Activated T-cell treated with anti-CD3 and anti-CD28 coated beads, Interleukin-2, amount 50 U/mL, for 1 hour (primary cell): Measurements from ENCODE around the gene CCDC116.
"Not testable (repeated sequence)": the region's sequence is repeated elsewhere in the genome, so short reads cannot be mapped to it uniquely, and the experiment has no call there.

Source experiments
- DNase-seq: peaks from one replicate; pipeline ENCODE4 v3.0.0-alpha.2; 2020

The CCDC116 gene

GRCh38 chr22:21652547-21653545 is 20.3 kb downstream of the CCDC116 start:
- no peak for DNase-seq

DNA sequence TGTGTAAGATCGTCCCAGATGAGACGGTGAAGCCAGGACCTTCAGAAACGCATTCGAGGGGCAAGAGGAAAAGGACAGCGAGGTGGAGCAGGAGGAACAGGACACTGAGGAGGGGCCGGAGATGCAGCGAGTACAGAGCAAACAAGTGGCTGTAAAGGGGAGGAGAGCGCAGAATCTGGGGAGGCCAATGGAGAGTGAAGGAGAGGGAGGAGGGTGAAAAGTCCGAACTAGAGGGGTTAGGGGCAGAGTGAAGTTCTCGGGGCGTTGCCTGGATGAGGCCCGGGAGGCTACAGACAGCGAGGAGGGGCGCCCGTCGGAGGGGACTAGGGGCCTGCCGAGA is 24.4 kb downstream of the CCDC116 start:
- DNase-seq, result no peak

DNA sequence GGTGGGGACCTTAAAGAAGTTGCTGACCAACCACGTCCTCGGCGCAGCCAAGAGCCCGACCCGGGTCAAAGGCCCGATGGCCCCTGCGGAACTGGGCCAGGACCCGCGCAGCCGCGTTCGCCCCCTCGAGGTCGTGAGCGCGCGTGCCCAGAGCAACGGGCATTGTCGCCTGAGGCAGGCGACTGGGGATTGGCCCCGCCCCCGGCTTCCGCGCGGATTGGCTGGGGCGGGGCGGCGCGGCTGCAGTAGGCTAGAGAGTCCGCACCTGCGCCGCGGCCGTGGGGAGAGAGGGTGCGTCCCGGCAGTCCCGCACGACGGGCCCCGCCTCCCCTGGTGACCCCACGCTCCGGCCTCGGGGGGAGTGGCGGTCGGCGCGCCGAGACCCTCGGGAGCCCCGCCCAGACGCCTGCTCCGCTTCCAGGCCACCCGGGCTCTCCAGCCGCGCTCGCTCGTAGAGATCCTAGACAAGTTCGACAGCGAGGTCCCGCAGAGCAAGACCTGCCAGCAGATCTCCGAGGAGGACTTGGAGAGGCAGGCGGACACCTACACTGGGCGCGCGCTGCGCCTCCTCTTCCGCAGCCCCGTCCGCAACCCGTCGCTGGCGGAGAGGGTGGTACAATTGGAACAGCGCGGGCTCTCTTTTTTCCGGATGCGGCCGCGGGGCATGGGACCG is 24.9 kb downstream of the CCDC116 start:
- DNase-seq, result peak; percentile 78

GRCh38 chr22:21659864-21660525 is 27.4 kb downstream of the CCDC116 start:
- no peak for DNase-seq

GRCh38 chr22:21660904-21661303 is 28.3 kb downstream of the CCDC116 start:
- DNase-seq, result no peak

- DNase-seq, result no peak
Measured at GRCh38 chr22:21661991-21662390, 29.4 kb downstream of the CCDC116 start.

DNA sequence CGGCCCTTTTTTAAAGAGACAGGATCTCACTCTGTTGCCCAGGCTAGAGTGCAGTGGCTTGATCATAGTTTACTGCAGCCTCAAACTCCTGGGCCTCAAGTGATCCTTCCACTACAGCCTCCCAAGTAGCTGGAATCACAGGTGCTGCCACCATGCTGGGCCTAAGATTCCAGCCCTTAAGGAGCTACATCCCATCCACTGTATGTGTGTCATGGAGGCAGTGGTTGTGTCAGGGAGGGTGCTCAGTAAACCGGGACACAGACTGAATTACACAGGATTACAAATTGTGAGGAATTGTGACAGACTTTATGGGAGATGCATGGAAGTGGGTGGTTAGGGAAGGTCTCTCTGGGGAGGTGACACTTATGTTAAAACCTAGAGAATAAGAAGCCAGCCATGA is 31.2 kb downstream of the CCDC116 start:
- no peak for DNase-seq

DNA sequence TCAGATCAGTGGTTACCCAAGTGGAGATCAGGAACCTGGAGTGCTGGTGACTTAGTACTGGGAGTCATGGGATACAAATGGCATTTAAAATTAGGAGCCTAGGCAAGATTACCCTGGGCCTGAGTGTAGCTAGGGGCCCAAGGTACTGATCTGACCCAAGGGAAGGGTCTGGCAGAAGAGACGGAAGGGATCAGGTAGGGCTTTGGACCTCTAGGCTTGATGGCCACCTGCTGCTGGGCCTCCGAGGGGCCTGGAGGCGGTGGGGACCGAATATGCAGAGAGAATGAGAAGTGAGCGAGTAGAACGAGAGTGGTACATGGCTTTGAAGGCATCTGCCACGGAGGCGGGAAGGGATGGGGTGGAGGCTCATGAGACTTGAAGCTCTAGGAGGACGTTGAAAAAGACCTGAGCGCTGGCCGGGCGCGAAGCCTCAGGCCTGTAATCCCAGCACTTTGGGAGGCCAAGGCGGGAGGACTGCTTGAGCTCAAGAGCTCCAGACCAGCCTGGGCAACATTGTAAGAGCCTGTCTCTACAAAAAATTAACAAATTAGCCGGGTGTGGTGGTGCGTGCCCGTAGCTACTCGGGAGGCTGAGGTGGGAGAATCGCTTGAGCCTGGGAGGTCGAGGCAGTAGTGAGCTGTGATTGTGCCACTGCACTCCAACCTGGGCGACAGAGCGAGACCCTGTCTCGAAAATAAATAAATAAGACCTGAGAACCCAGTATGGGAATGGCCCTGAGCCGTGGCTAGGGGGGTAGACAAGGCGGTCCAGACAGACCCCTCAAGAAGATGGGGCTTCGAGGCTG is 32.7 kb downstream of the CCDC116 start:
- DNase-seq, result no peak

DNA sequence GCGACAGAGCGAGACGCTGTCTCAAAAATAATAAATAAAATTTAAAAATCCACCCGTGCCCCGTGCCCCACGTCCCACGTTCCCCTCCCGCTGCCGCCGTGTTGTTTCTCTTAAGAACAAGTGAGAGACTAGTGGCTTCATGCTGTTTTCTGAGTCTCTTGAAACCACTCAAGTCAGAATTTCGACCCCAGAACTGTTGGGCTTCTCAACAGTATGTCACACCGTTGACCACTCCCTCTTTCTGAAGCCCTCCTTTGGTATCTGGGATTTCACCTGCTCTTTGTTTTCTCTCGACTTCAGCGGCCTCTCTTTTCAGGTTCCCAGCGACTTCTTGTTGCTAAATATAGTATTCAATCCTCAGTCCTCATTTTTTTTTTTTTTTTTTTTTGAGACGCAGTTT is 34.2 kb downstream of the CCDC116 start:
- DNase-seq, result no peak

DNA sequence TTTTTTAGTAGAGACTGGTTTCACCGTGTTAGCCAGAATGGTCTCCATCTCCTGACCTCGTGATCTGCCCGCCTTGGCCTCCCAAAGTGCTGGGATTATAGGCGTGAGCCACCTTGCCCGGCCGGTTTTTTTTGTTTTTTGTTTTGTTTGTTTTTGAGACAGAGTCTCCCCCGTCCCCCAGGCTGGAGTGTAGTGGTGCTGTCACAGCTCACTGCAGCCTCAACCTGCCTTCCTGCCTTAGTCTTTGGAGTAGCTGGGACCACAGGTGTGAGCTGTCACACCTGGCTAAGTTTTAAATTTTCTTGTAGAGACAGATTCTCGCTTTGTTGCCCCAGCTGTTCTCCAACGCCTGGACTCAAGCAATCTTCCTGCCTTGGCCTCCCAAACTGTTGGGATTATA is 36.5 kb downstream of the CCDC116 start:
- no peak for DNase-seq

GRCh38 chr22:21672107-21672629 is 39.6 kb downstream of the CCDC116 start:
- no peak for DNase-seq

- DNase-seq, result no peak
Measured at GRCh38 chr22:21673534-21674321, 41.2 kb downstream of the CCDC116 start.

GRCh38 chr22:21674638-21675245 is 42.2 kb downstream of the CCDC116 start:
- DNase-seq, result no peak

- no peak for DNase-seq
Measured at GRCh38 chr22:21677606-21678443, 45.3 kb downstream of the CCDC116 start.

GRCh38 chr22:21678842-21679241 is 46.3 kb downstream of the CCDC116 start:
- not testable (repeated sequence) for DNase-seq

GRCh38 chr22:21679383-21679782 is 46.8 kb downstream of the CCDC116 start:
- no peak for DNase-seq

GRCh38 chr22:21680830-21681565 is 48.4 kb downstream of the CCDC116 start:
- no peak for DNase-seq

GRCh38 chr22:21681566-21682370 is 49.2 kb downstream of the CCDC116 start:
- no peak for DNase-seq
